IPS DF 4.7 (cell line): Measurements from ENCODE around the gene TUT4.
"Not testable (repeated sequence)": the region's sequence is repeated elsewhere in the genome, so short reads cannot be mapped to it uniquely, and the experiment has no call there.

Source experiments
- DNase-seq: peaks from one replicate; pipeline ENCODE4 v3.0.0-alpha.2; 2013; ENCODE audit warnings: low spot score; ENCODE audit errors: extremely low read depth

TUT4 gene

GRCh38 chr1:52552505-52553361, at the start of gene TUT4:
Gene TUT4 (minus strand): TSS chr1:52553092. CDS start chr1:52526280, 26,812 bp downstream.
- peak; percentile 56 for DNase-seq

- no peak for DNase-seq
Observed at GRCh38 chr1:52601991-52602855, 49.3 kb upstream of the TUT4 start, which contains the start of gene GPX7. Gene GPX7 (plus strand): TSS chr1:52602371. CDS start chr1:52602410, 39 bp downstream.

- no peak for DNase-seq
Observed at GRCh38 chr1:52601519-52601918, 48.6 kb upstream of the TUT4 start.

- no peak for DNase-seq
Observed at GRCh38 chr1:52600533-52601179, 47.8 kb upstream of the TUT4 start.

GRCh38 chr1:52599236-52599635, 46.3 kb upstream of the TUT4 start:
- DNase-seq, result no peak

- no peak for DNase-seq
Observed at GRCh38 chr1:52598729-52599128, 45.8 kb upstream of the TUT4 start.

GRCh38 chr1:52597912-52598311, 45.0 kb upstream of the TUT4 start:
- DNase-seq, result no peak

GRCh38 chr1:52595061-52595460, 42.2 kb upstream of the TUT4 start:
- DNase-seq, result no peak

GRCh38 chr1:52593495-52593894, 40.6 kb upstream of the TUT4 start:
- no peak for DNase-seq

GRCh38 chr1:52592637-52593323, 39.9 kb upstream of the TUT4 start:
- DNase-seq, result no peak

GRCh38 chr1:52590266-52590665, 37.4 kb upstream of the TUT4 start:
- no peak for DNase-seq

GRCh38 chr1:52588535-52588934, 35.6 kb upstream of the TUT4 start:
- no peak for DNase-seq

GRCh38 chr1:52588027-52588426, 35.1 kb upstream of the TUT4 start:
- DNase-seq, result no peak

- DNase-seq, result no peak
Observed at GRCh38 chr1:52585474-52585873, 32.6 kb upstream of the TUT4 start.

GRCh38 chr1:52582116-52582696, 29.3 kb upstream of the TUT4 start:
- no peak for DNase-seq

GRCh38 chr1:52580283-52580682, 27.4 kb upstream of the TUT4 start:
- DNase-seq, result no peak

GRCh38 chr1:52579415-52579814, 26.5 kb upstream of the TUT4 start:
- DNase-seq, result no peak

- not testable (repeated sequence) for DNase-seq
Observed at GRCh38 chr1:52578066-52578465, 25.2 kb upstream of the TUT4 start.

GRCh38 chr1:52576074-52576473, 23.2 kb upstream of the TUT4 start:
- no peak for DNase-seq

- DNase-seq, result no peak
Observed at GRCh38 chr1:52574594-52574993, 21.7 kb upstream of the TUT4 start.

- DNase-seq, result no peak
Observed at GRCh38 chr1:52572387-52572786, 19.5 kb upstream of the TUT4 start.
